Mesenteric fat pad (tissue), 1 donor: ENCODE measurements around the gene NADK. TPM values are rescaled to one million over a fixed set of nuclear protein-coding genes. Genes with fewer than 3 reads are reported as not detected.

Experiments
- DNase-seq: peaks from one replicate; pipeline ENCODE4 v3.0.0-alpha.2; 2020; ENCODE audit warnings: low spot score
- total RNA-seq: library from RNA; stranded (reverse); fragmentation: NEBNext Ultra II Directional; extraction: Animal tissue kit (Norgen Biotek cat#: 25700); gene quantifications from one replicate; pipeline ENCODE4 v1.2.1, GENCODE V29; 2021
- donor health status: DM: yes; HTN: yes; CAD: no.

NADK gene
- total RNA-seq, 1 donor from 2014 or later: 165 TPM

DNA sequence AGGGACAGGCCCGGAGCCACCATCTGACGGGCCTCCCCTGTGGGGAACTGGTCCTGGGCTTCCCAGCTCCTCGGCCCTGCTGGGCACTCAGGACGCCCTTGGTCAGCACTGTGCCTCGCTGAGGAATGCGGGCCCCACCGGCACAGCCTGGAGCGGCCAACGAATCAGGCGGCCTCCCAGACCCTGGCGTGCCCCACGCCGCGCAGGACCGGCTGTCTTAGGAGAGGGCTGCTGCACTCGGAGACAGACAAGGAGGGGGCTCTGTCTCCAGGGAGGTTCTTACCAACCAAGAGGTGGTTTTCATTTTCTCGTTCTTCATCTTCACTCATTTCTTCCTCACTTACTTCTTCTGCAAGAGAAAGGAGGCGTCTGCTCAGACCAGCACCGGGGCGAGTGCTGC lies 70.4 kb downstream of the NADK start:
- DNase-seq: peak; percentile 20

DNA sequence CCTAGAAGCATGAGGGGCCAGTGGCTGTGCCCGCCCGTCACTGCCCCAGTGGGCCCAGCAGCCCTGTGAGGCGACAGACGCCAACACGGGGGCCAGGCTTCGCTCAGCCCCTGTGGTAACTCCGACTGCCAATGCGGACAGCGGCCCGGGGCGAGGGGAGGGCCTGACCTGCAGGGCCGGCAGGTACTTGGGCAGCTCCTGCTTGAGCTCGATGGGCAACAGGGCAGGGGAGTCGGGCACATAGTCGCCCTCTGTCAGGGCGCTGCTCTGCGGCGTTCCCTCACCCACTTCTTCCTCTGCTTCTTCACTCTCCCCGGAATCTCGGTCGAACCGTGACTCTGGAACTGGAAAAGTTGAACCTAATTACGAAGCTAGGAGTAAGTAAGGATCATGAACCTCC lies 71.0 kb downstream of the NADK start:
- DNase-seq: peak; percentile 68

DNA sequence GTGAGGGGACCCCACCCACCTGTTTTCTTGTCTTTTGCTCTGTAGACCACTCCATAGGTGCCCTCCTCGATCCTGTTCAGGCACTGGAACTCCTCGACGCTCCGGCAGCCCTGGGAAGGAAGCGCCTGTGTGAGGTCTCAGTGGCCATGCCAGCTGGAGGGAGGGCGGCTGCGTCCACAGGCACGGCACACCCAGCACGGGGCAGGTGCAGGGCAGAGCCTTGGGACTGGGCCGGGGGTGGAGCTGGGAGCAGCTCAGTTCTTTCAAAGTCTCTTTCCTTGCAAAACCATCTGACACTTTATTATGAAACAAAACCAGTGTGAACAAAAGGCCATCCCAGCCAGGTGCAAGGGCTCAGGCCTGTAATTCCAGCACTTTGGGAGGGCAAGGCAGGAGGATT lies 72.6 kb downstream of the NADK start:
- peak; percentile 18 for DNase-seq

DNA sequence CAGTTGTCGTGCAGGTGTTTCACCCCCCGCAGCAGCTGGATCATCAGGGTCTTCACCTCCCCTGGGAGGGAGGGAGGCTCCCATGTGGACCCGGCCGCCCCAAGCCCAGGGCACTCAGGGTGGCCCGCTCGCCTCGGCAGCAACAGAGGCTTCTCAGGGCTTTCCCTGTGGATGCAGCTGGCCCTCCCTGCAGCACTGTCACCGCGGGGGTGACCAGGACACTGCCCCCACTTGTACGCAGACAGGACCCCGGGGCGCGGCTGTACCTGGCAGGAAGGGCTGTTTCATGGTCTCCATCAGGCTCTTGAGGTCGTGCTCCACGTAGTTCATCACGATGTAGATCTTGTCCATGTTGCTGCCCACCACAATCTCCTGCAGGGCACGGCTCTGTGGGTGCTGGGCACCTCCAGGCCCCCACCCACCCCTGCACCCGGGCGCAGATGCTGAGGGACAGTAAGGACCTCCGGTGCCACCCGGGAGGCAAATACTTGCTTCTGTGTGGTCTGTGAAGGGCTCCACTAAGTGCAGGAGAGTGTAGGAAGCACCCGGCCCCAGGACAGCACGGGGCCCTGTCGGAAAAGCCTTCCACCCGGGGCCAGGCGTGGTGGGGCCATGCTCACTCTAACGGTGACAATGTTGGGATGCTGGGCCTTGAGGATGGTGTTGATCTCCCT lies 73.8 kb downstream of the NADK start:
- DNase-seq: peak; percentile 88

DNA sequence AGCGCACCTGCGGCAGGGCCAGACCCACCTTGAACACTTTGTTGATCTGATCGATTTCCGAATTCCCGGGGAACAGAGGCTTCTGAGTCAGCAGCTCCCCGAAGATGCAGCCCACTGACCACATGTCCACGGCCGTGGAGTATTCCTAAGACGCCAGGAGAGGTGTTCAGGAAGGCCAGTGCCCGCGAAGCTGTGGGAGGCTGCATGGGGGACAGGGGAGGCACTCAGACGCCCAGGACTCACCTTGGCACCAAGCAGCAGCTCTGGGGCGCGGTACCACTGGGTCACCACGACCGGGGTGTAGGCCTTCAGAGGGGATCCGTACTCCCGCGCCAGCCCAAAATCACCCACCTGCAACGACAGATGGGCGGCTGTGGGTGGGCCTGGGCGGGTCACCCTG lies 74.5 kb downstream of the NADK start:
- peak; percentile 76 for DNase-seq

DNA sequence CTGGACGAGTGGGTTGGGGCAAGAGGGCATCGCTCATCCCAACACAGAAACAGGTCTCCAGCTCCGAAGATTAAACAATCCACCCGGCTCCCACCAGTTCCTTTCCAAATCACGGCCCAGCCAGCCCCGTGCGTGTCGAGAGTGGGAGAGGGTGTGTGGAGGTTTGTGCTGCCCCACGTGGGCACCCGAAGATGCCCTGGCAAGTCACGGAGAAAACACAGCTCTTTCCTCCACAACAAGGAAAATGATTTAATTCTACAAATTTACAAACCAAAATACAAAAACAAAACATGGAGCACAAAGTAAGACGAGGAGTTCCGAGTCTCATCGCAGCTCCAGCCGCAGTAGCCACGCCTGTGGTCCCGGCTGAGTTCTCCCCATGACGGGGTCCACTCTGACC lies 75.8 kb downstream of the NADK start:
- DNase-seq: peak; percentile 72

Other genes with a start within 250 kb of the NADK start
- 1.4 TPM for gene TMEM240, start 237.8 kb downstream of the NADK start, total RNA-seq
- gene SSU72, start 203.6 kb downstream of the NADK start, total RNA-seq: 144 TPM
- 2.9 TPM for gene FNDC10, start 178.3 kb downstream of the NADK start, total RNA-seq
- 37.9 TPM for gene MIB2, start 163.0 kb downstream of the NADK start, total RNA-seq
- gene MMP23B, start 146.3 kb downstream of the NADK start, total RNA-seq: 17.2 TPM
- 20.8 TPM for gene CDK11B, start 119.5 kb downstream of the NADK start, total RNA-seq
- gene SLC35E2B, start 85.7 kb downstream of the NADK start, total RNA-seq: 27.7 TPM
- 45.5 TPM for gene CDK11A, start 54.1 kb downstream of the NADK start, total RNA-seq
- 318 TPM for gene GNB1, start 112.6 kb upstream of the NADK start, total RNA-seq
- 0.26 TPM for gene CALML6, start 136.8 kb upstream of the NADK start, total RNA-seq
- 1.5 TPM for gene TMEM52, start 140.8 kb upstream of the NADK start, total RNA-seq
- not detected for gene CFAP74, start 225.3 kb upstream of the NADK start, total RNA-seq
- not detected for gene GABRD, start 240.9 kb upstream of the NADK start, total RNA-seq